HUES48 (cell line): ENCODE measurements around the gene AATK.
"Not testable (repeated sequence)": the region's sequence is repeated elsewhere in the genome, so short reads cannot be mapped to it uniquely, and the experiment has no call there.

ENCODE experiments used
- H3K27ac ChIP-seq: one replicate; pipeline ENCODE4 v1.7.0; 2013; ENCODE audit warnings: low read depth, low read length, inconsistent platforms
- H3K27me3 ChIP-seq: 2 replicates; pipeline ENCODE4 v1.6.1; 2013; ENCODE audit warnings: mild to moderate bottlenecking, low read length; ENCODE audit not compliant: control insufficient read depth, insufficient read depth
- H3K36me3 ChIP-seq: 2 replicates; pipeline ENCODE4 v1.6.1; 2013; ENCODE audit warnings: low read length; ENCODE audit not compliant: control insufficient read depth, insufficient read depth
- H3K4me1 ChIP-seq: 2 replicates; pipeline ENCODE4 v1.6.1; 2013; ENCODE audit warnings: mild to moderate bottlenecking, low read length; ENCODE audit not compliant: control insufficient read depth, insufficient read depth
- H3K4me3 ChIP-seq: 2 replicates; pipeline ENCODE4 v1.5.1; 2013; ENCODE audit warnings: mild to moderate bottlenecking, low read depth, low read length
- H3K9ac ChIP-seq: 2 replicates; pipeline ENCODE4 v1.6.1; 2013; ENCODE audit warnings: mild to moderate bottlenecking, low read depth, low read length, moderate library complexity
- H3K9me3 ChIP-seq: 2 replicates; pipeline ENCODE4 v1.6.1; 2013; ENCODE audit warnings: low read length; ENCODE audit not compliant: control insufficient read depth, insufficient read depth

Gene AATK

GRCh38 chr17:81082177-81083073 lies 83.6 kb downstream of the AATK start:
- Histone ChIP-seq H3K27ac (no peak overlapping the region), H3K4me1 (no peaks in the 10 kb centered on the region)

GRCh38 chr17:81081222-81082176 lies 84.5 kb downstream of the AATK start:
- Histone ChIP-seq H3K9me3 (no peaks in the 10 kb centered on the region), H3K27me3 (no peaks in the 10 kb centered on the region), H3K9ac (no peak overlapping the region), H3K36me3 (peaks cover 6% of the 10 kb centered on the region), H3K27ac (no peak overlapping the region), H3K4me3 (no peak overlapping the region), H3K4me1 (no peaks in the 10 kb centered on the region)

More at GRCh38 chr17:81082177-81083073, 83.6 kb downstream of the AATK start:
- Histone ChIP-seq H3K27me3 (no peaks in the 10 kb centered on the region), H3K9me3 (no peaks in the 10 kb centered on the region), H3K36me3 (peaks cover 13% of the 10 kb centered on the region), H3K9ac (no peak overlapping the region), H3K4me3 (no peak overlapping the region)

- no peak overlapping the region for H3K27ac ChIP-seq
- peaks cover 6% of the 10 kb centered on the region for H3K36me3 ChIP-seq
- H3K9ac ChIP-seq, result no peak overlapping the region
- no peaks in the 10 kb centered on the region for H3K4me1 ChIP-seq
- H3K9me3 ChIP-seq, result no peaks in the 10 kb centered on the region
- H3K4me3 ChIP-seq, result no peak overlapping the region
- no peaks in the 10 kb centered on the region for H3K27me3 ChIP-seq
Observed at GRCh38 chr17:81080019-81080418, 86.0 kb downstream of the AATK start.

GRCh38 chr17:81078026-81078913 lies 87.8 kb downstream of the AATK start:
- H3K4me1 ChIP-seq, H3K27ac ChIP-seq, H3K4me3 ChIP-seq, H3K9me3 ChIP-seq, H3K36me3 ChIP-seq, H3K9ac ChIP-seq, H3K27me3 ChIP-seq: not testable (repeated sequence)

- H3K36me3 ChIP-seq, result peaks cover 3% of the 10 kb centered on the region; the same call in 1 of the 2 replicates
- H3K9me3 ChIP-seq, result no peaks in the 10 kb centered on the region
- no peak overlapping the region for H3K4me3 ChIP-seq
- H3K9ac ChIP-seq, result no peak overlapping the region
- no peaks in the 10 kb centered on the region for H3K4me1 ChIP-seq
- H3K27ac ChIP-seq, result no peak overlapping the region
- no peaks in the 10 kb centered on the region for H3K27me3 ChIP-seq
Observed at GRCh38 chr17:81076141-81076679, 89.8 kb downstream of the AATK start.

- Histone ChIP-seq H3K27ac (no peak overlapping the region), H3K4me3 (no peak overlapping the region), H3K36me3 (peaks cover 3% of the 10 kb centered on the region; the same call in 1 of the 2 replicates), H3K9me3 (no peaks in the 10 kb centered on the region), H3K9ac (no peak overlapping the region), H3K4me1 (no peaks in the 10 kb centered on the region), H3K27me3 (no peaks in the 10 kb centered on the region)
Observed at GRCh38 chr17:81075307-81075706, 90.7 kb downstream of the AATK start.

GRCh38 chr17:81074875-81075274 lies 91.1 kb downstream of the AATK start:
- Histone ChIP-seq H3K27ac (no peak overlapping the region), H3K9me3 (no peaks in the 10 kb centered on the region), H3K4me3 (no peak overlapping the region), H3K4me1 (no peaks in the 10 kb centered on the region), H3K27me3 (no peaks in the 10 kb centered on the region), H3K36me3 (peaks cover 3% of the 10 kb centered on the region; the same call in 1 of the 2 replicates), H3K9ac (no peak overlapping the region)

- no peaks in the 10 kb centered on the region for H3K27me3 ChIP-seq
- H3K27ac ChIP-seq, result no peak overlapping the region
- no peaks in the 10 kb centered on the region for H3K4me1 ChIP-seq
- H3K9me3 ChIP-seq, result no peaks in the 10 kb centered on the region
- H3K36me3 ChIP-seq, result peaks cover 3% of the 10 kb centered on the region; the same call in 1 of the 2 replicates
- H3K9ac ChIP-seq, result no peak overlapping the region
- H3K4me3 ChIP-seq, result no peak overlapping the region
Observed at GRCh38 chr17:81073967-81074839, 91.8 kb downstream of the AATK start.

GRCh38 chr17:81071761-81072741 lies 94.0 kb downstream of the AATK start:
- H3K9ac ChIP-seq, result no peak overlapping the region
- H3K27ac ChIP-seq, result no peak overlapping the region
- H3K9me3 ChIP-seq, result no peaks in the 10 kb centered on the region
- peaks cover 3% of the 10 kb centered on the region; the same call in 1 of the 2 replicates for H3K36me3 ChIP-seq
- no peaks in the 10 kb centered on the region for H3K27me3 ChIP-seq
- no peaks in the 10 kb centered on the region for H3K4me1 ChIP-seq
- no peak overlapping the region for H3K4me3 ChIP-seq
